Erythroblast (primary cell): ENCODE measurements around the gene H2AZ2.

Source experiments
- GATA1 ChIP-seq: IDR thresholded peaks from 2 replicates; pipeline ENCODE4 v1.6.1; 2011; ENCODE audit warnings: low read depth, mild to moderate bottlenecking, control low read depth, low read length, moderate library complexity
- POLR2A ChIP-seq: IDR thresholded peaks from 2 replicates; pipeline ENCODE4 v1.6.1; 2011; ENCODE audit warnings: mild to moderate bottlenecking, low read length

- TF ChIP-seq POLR2A (no peak), GATA1 (no peak)
Measured at GRCh38 chr7:44796034-44796503, 51.8 kb downstream of the H2AZ2 start.
